HepG2 (cell line): Measurements from ENCODE around the gene FZD4. TPM values are rescaled to one million over a fixed set of nuclear protein-coding genes. Genes with fewer than 3 reads are reported as not detected.

Source experiments
- ARID3A ChIP-seq: IDR thresholded peaks from 2 replicates; pipeline ENCODE4 v1.6.1; 2012; ENCODE audit warnings: low read depth, low read length, improper control_type of control experiment
- ARNTL ChIP-seq: sonication (generic); formaldehyde crosslinking; IDR thresholded peaks from 2 replicates; pipeline ENCODE4 v1.4.0; 2020; ENCODE audit warnings: mild to moderate bottlenecking, missing genetic modification reagents
- EEA1 ChIP-seq: sonication (generic); formaldehyde crosslinking; IDR thresholded peaks from 2 replicates; pipeline ENCODE4 v1.5.1; 2020; ENCODE audit warnings: mild to moderate bottlenecking, missing genetic modification reagents, borderline replicate concordance
- HMG20A ChIP-seq: IDR thresholded peaks from 2 replicates; pipeline ENCODE4 v1.6.1; 2016; ENCODE audit warnings: borderline replicate concordance
- HNF1B ChIP-seq: sonication (generic); formaldehyde crosslinking; IDR thresholded peaks from 2 replicates; pipeline ENCODE4 v1.5.1; 2020; ENCODE audit warnings: mild to moderate bottlenecking, moderate library complexity, missing genetic modification reagents
- JUN ChIP-seq: sonication (generic); formaldehyde crosslinking; IDR thresholded peaks from 2 replicates; pipeline ENCODE4 v1.4.0; 2020; ENCODE audit warnings: mild to moderate bottlenecking, missing genetic modification reagents
- MED13 ChIP-seq: sonication (generic); formaldehyde crosslinking; IDR thresholded peaks from 2 replicates; pipeline ENCODE4 v1.5.0; 2020; ENCODE audit warnings: missing genetic modification reagents
- MIER3 ChIP-seq: IDR thresholded peaks from 2 replicates; pipeline ENCODE4 v1.6.1; 2016; ENCODE audit warnings: missing compliant biosample characterization, borderline replicate concordance
- MTF1 ChIP-seq: sonication (generic); formaldehyde crosslinking; IDR thresholded peaks from 2 replicates; pipeline ENCODE4 v1.5.0; 2020; ENCODE audit warnings: missing genetic modification reagents
- MYC ChIP-seq: sonication (generic); formaldehyde crosslinking; IDR thresholded peaks from 2 replicates; pipeline ENCODE4 v1.9.0; 2021; ENCODE audit warnings: missing genetic modification reagents, borderline replicate concordance
- PHF21A ChIP-seq: sonication (generic); formaldehyde crosslinking; IDR thresholded peaks from 2 replicates; pipeline ENCODE4 v1.5.0; 2020; ENCODE audit warnings: mild to moderate bottlenecking, missing genetic modification reagents
- PHF5A ChIP-seq: IDR thresholded peaks from one replicate; pipeline ENCODE4 v1.6.1; 2018; ENCODE audit warnings: low read depth, missing genetic modification reagents; ENCODE audit not compliant: unreplicated experiment
- RFX5 ChIP-seq: IDR thresholded peaks from 2 replicates; pipeline ENCODE4 v1.6.1; 2011; ENCODE audit warnings: low read depth, low read length, improper control_type of control experiment
- SALL1 ChIP-seq: sonication (generic); formaldehyde crosslinking; IDR thresholded peaks from 2 replicates; pipeline ENCODE4 v1.8.0; 2022; ENCODE audit warnings: mild to moderate bottlenecking, missing genetic modification reagents
- THAP9 ChIP-seq: sonication (generic); formaldehyde crosslinking; IDR thresholded peaks from 2 replicates; pipeline ENCODE4; 2020; ENCODE audit warnings: missing genetic modification reagents, mild to moderate bottlenecking, borderline replicate concordance
- XBP1 ChIP-seq: sonication (generic); formaldehyde crosslinking; IDR thresholded peaks from 2 replicates; pipeline ENCODE4 v1.5.0; 2020; ENCODE audit warnings: missing genetic modification reagents
- ZGPAT ChIP-seq: IDR thresholded peaks from 2 replicates; pipeline ENCODE4 v1.6.1; 2016; ENCODE audit warnings: mild to moderate bottlenecking
- ZKSCAN8 ChIP-seq: IDR thresholded peaks from 2 replicates; pipeline ENCODE4 v1.6.1; 2016; ENCODE audit warnings: borderline replicate concordance, missing genetic modification reagents, missing compliant biosample characterization
- ZNF253 ChIP-seq: sonication (generic); formaldehyde crosslinking; IDR thresholded peaks from 2 replicates; pipeline ENCODE4 v1.8.0; 2022; ENCODE audit warnings: mild to moderate bottlenecking, missing genetic modification reagents, borderline replicate concordance
- polyA plus RNA-seq, 8 experiments: library from polyadenylated mRNA; depleted of rRNA in 3 of 8; stranded (reverse) in 7 of 8; unstranded in 1 of 8; fragments of >200 nt; fragmentation: Illumina TruSeq in 4 of 8; extraction: Trizol in 4 of 8; gene quantifications; 2 replicates each; pipeline versions ENCODE4 v1.2.1 to v1.2.3, GENCODE V29; 2011 to 2016; ENCODE audit warnings: low read depth in 4 of 8, missing spikeins in 1 of 8, mixed read lengths in 1 of 8; ENCODE audit not compliant: insufficient read depth in 1 of 8
- total RNA-seq, 5 experiments: library from RNA; depleted of rRNA; stranded (reverse); fragments of >200 nt; fragmentation: Illumina TruSeq; extraction: Trizol; gene quantifications; 2 replicates each; pipeline ENCODE4 v1.2.3, GENCODE V29; 2016; ENCODE audit warnings: low read depth in 1 of 5

Gene FZD4
- total and polyA plus RNA-seq, 2 of the 13 experiments (the other 11 are each of a cell fraction or from before 2014, with no cell fraction given), result 46.5 to 70.4 TPM

GRCh38 chr11:86999859-87000753 lies 44.9 kb upstream of the FZD4 start (continued):
- TF ChIP-seq HNF1B (CRISPR knock-in tag), result peak; percentile 23; the same call in 1 of the 2 replicates
- TF ChIP-seq XBP1 (CRISPR knock-in tag), result no peak
- TF ChIP-seq PHF21A (CRISPR knock-in tag), result peak; percentile 93
- TF ChIP-seq MED13 (CRISPR knock-in tag), result peak; percentile 93; the same call in 1 of the 2 replicates
- no peak for TF ChIP-seq EEA1 (CRISPR knock-in tag)
- TF ChIP-seq THAP9 (CRISPR knock-in tag), result no peak
- TF ChIP-seq MIER3, result peak; percentile 18; the same call in 1 of the 2 replicates
- TF ChIP-seq MTF1 (CRISPR knock-in tag), result peak; percentile 87
- peak; percentile 85 for TF ChIP-seq SALL1 (CRISPR knock-in tag)
- TF ChIP-seq PHF5A (CRISPR knock-in tag), result peak; percentile 63
- peak; percentile 77; the same call in 1 of the 2 replicates for TF ChIP-seq HMG20A (CRISPR knock-in tag)
- 0 out of 2 replicates have a peak, but pooled peaks have one; percentile 43 for TF ChIP-seq JUN
- TF ChIP-seq ZNF253 (CRISPR knock-in tag), result no peak
- no peak for TF ChIP-seq RFX5
- TF ChIP-seq MYC, result peak; percentile 32; the same call in 1 of the 2 replicates
- TF ChIP-seq ARID3A, result peak; percentile 70
- TF ChIP-seq ARNTL (CRISPR knock-in tag), result peak; percentile 74
- peak; percentile 67; the same call in 1 of the 2 replicates for TF ChIP-seq ZKSCAN8 (CRISPR knock-in tag)
- TF ChIP-seq ZGPAT (CRISPR knock-in tag), result peak; percentile 74
